ENCODE measurements around the gene PRRC1.

DNA sequence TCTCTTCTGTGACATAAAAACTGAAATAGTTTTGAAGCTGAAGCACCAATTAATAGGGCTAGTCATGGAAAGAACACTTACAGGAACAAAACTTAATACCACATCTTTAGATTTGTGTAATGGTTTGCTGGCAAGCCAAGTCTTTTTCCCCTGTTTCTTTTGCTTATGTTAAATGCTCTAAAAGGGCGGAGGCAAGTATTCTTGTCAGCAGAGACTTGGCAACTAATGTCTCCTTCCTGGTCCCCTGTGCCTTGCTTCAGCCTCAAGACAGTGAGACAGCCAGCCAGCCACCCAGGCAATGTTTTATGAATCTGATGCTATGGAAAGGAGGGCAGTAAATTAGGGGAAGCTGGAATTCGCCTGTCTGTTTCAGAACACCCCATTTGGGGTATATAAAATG lies 45.7 kb downstream of the PRRC1 start:
- TF ChIP-seq, protein P1, sequence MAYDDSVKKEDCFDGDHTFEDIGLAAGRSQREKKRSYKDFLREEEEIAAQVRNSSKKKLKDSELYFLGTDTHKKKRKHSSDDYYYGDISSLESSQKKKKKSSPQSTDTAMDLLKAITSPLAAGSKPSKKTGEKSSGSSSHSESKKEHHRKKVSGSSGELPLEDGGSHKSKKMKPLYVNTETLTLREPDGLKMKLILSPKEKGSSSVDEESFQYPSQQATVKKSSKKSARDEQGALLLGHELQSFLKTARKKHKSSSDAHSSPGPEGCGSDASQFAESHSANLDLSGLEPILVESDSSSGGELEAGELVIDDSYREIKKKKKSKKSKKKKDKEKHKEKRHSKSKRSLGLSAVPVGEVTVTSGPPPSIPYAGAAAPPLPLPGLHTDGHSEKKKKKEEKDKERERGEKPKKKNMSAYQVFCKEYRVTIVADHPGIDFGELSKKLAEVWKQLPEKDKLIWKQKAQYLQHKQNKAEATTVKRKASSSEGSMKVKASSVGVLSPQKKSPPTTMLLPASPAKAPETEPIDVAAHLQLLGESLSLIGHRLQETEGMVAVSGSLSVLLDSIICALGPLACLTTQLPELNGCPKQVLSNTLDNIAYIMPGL (CRISPR knock-in tag; IDR thresholded peaks at IDR 0.05): no peak
- TF ChIP-seq CREM (IDR thresholded peaks at IDR 0.05; ENCODE audit: low read depth) (no peak), ZNF121 (CRISPR knock-in tag; conservative IDR thresholded peaks at IDR 0.05) (no peak), ZBTB33 (CRISPR knock-in tag; IDR thresholded peaks at IDR 0.05) (no peak)

Data from K562 (cell line).